Nephron progenitor cell (in vitro differentiated cells): ENCODE measurements around the gene LYSET.
"Not testable (repeated sequence)": the region's sequence is repeated elsewhere in the genome, so short reads cannot be mapped to it uniquely, and the experiment has no call there.

Source experiments
- DNase-seq: peaks from one replicate; pipeline ENCODE4 v3.0.0; 2021
- H3K27ac Mint-ChIP-seq: 2 replicates; pipeline ENCODE4 v1.8.0; 2021; ENCODE audit warnings: mild to moderate bottlenecking, moderate library complexity, mixed read lengths
- H3K27me3 Mint-ChIP-seq: 2 replicates; pipeline ENCODE4 v1.8.0; 2021; ENCODE audit warnings: mild to moderate bottlenecking, low read depth, mixed read lengths; ENCODE audit not compliant: poor library complexity
- H3K36me3 Mint-ChIP-seq: 2 replicates; pipeline ENCODE4 v1.8.0; 2021; ENCODE audit warnings: low read depth, mixed read lengths
- H3K4me1 Mint-ChIP-seq: 2 replicates; pipeline ENCODE4 v1.8.0; 2021; ENCODE audit warnings: mixed read lengths
- H3K4me3 Mint-ChIP-seq: 2 replicates; pipeline ENCODE4 v1.8.0; 2021; ENCODE audit warnings: mild to moderate bottlenecking, moderate library complexity, mixed read lengths
- H3K9me3 Mint-ChIP-seq: 2 replicates; pipeline ENCODE4 v1.8.0; 2021; ENCODE audit warnings: mild to moderate bottlenecking, moderate library complexity, mixed read lengths
- CTCF ChIP-seq: fragments of 200-600 bp; sonication (generic); IDR thresholded peaks from 2 replicates; pipeline ENCODE4 v1.5.0; 2021; ENCODE audit warnings: antibody characterized with exemption

Gene LYSET

DNA sequence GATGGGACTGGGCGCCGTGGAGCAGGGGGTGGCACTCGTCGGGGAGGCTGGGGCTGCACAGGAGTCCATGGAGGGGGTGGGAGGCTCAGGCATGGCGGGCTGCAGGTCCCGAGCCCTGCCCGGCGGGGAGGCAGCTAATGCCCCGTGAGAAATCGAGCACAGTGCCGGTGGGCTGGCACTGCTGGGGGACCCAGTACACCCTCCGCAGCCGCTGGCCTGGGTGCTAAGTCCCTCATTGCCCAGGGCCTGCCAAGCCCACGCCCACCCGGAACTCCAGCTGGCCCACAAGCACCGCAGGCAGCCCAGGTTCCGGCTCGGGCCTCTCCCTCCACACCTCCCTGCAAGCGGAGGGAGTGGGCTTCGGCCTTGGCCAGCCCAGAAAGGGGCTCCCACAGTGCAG lies 15.0 kb upstream of the LYSET start:
- not testable (repeated sequence) for H3K36me3 Mint-ChIP-seq, H3K4me3 Mint-ChIP-seq, DNase-seq, H3K27ac Mint-ChIP-seq, H3K27me3 Mint-ChIP-seq
- H3K9me3 Mint-ChIP-seq, result peaks cover 15% of the 10 kb centered on the region
- peaks cover 28% of the 10 kb centered on the region for H3K4me1 Mint-ChIP-seq

GRCh38 chr14:93171376-93171775 lies 13.7 kb upstream of the LYSET start:
- H3K9me3 Mint-ChIP-seq, result peaks cover 15% of the 10 kb centered on the region
- DNase-seq, result no peak
- peaks cover 3% of the 10 kb centered on the region for H3K27me3 Mint-ChIP-seq
- no peaks in the 10 kb centered on the region for H3K36me3 Mint-ChIP-seq
- no peak overlapping the region for H3K27ac Mint-ChIP-seq
- H3K4me3 Mint-ChIP-seq, result no peak overlapping the region
- TF ChIP-seq CTCF, result no peak
- peaks cover 28% of the 10 kb centered on the region for H3K4me1 Mint-ChIP-seq

DNA sequence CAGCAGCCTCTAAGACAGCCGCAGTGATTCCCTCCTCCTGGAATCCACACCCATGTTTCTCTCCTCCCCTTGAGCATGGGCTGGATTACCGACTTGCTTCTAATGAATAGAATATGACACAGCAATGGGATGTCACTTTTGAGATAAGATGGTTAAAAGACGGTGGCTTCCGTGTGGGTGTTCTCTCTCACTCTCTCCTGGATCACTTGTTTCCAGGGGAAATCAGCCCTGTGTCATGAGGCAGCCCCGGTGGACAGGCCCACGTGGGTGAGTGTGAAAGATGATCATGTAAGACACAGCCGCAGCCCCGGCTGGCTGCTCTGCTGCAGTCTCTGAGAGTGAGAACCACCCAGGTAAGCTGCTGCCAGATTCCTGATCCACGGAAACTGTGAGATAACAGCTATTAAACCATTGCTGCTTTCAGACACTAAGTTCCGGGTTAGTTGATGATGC lies 11.1 kb upstream of the LYSET start:
- no peak for DNase-seq
- no peaks in the 10 kb centered on the region for H3K36me3 Mint-ChIP-seq
- peaks cover 6% of the 10 kb centered on the region for H3K27me3 Mint-ChIP-seq
- peak overlapping the region; percentile 57 for H3K27ac Mint-ChIP-seq
- peaks cover 8% of the 10 kb centered on the region for H3K9me3 Mint-ChIP-seq
- no peak for TF ChIP-seq CTCF
- H3K4me1 Mint-ChIP-seq, result peaks cover 28% of the 10 kb centered on the region
- H3K4me3 Mint-ChIP-seq, result no peak overlapping the region

DNA sequence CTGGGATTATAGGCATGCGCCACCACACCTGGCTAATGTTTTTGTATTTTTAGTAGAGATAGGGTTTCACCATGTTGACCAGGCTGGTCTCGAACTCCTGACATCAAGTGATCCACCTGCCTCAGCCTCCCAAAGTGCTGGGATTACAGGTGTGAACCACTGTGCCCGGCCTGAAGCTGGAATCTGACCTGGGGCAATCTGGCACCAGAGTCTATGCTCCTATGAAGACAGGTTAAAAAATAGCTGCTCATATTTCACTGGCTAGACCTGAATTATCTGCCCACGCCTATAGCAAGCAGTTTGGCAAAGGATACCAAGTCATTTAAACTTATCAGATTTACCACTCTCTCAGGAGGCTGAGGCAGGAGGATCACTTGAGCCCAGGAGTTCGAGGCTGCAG lies 10.4 kb upstream of the LYSET start:
- not testable (repeated sequence) for DNase-seq, H3K27me3 Mint-ChIP-seq, H3K4me3 Mint-ChIP-seq, H3K36me3 Mint-ChIP-seq, H3K9me3 Mint-ChIP-seq, H3K27ac Mint-ChIP-seq
- H3K4me1 Mint-ChIP-seq, result peaks cover 22% of the 10 kb centered on the region

- TF ChIP-seq CTCF, result no peak
- Mint-ChIP-seq H3K27me3 (peaks cover 13% of the 10 kb centered on the region), H3K27ac (no peak overlapping the region), H3K4me3 (no peak overlapping the region), H3K36me3 (no peaks in the 10 kb centered on the region), H3K4me1 (peaks cover 22% of the 10 kb centered on the region), H3K9me3 (no peaks in the 10 kb centered on the region)
- DNase-seq, result no peak
Measured at GRCh38 chr14:93175492-93175891, 9.6 kb upstream of the LYSET start.

DNA sequence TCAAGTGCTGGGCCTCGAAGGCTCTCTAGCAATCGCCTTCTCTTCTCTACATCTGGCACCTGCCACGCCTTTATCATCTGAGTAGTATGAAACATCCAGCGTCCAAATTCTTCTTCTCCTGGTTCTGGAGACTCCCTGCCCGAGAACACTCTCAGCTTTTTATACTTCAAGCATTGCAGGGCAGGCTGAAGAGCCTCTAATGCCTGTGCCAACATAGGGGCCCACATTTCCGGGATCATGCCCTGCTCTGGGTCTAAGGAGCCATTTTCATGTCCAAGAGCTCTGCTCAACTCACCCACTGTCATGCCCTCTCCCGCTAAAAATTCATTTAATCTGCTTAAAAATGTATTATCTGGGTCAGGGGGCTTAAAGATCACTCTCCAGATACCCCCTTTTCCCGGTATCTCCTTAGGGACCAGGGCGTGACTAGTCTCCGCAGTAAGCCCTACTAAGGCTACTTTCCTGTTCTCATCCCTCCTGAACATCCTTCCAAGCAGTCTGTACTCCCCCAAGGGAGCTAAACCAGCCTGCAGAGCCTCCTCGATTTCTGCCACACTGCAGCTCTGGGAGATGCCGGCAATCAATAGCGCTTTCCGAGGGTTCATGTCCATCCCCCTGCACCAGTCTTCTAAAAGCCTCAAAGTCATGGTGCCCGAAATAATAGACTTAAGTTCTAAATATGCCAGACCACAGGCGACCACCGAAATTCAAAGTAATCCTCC lies 1.4 kb upstream of the LYSET start:
- Mint-ChIP-seq H3K27ac (no peak overlapping the region), H3K4me1 (peaks cover 21% of the 10 kb centered on the region), H3K4me3 (peak overlapping the region; percentile 87), H3K36me3 (no peaks in the 10 kb centered on the region), H3K27me3 (peaks cover 7% of the 10 kb centered on the region), H3K9me3 (no peaks in the 10 kb centered on the region)
- no peak for DNase-seq
- no peak for TF ChIP-seq CTCF

GRCh38 chr14:93185349-93185720 lies 218 bp downstream of the LYSET start:
- H3K27me3 Mint-ChIP-seq, result peaks cover under 1% of the 10 kb centered on the region
- no peaks in the 10 kb centered on the region for H3K36me3 Mint-ChIP-seq
- H3K4me3 Mint-ChIP-seq, result peak overlapping the region; percentile 98
- no peaks in the 10 kb centered on the region for H3K9me3 Mint-ChIP-seq
- no peak for TF ChIP-seq CTCF
- peak overlapping the region; percentile 99 for H3K27ac Mint-ChIP-seq
- H3K4me1 Mint-ChIP-seq, result peaks cover 21% of the 10 kb centered on the region
- no peak for DNase-seq
